ENCODE measurements around the gene FES.

Gene FES

GRCh38 chr15:90851940-90852339 lies 32.4 kb upstream of the FES start:
- no peak overlapping the region for H3K4me3 ChIP-seq (ENCODE audit: low read depth, low read length)
- no peak for TF ChIP-seq CTCF (IDR thresholded peaks at IDR 0.05; ENCODE audit: low read depth, low read length)

- TF ChIP-seq CTCF (IDR thresholded peaks at IDR 0.05; ENCODE audit: low read depth, low read length), result no peak
- H3K4me3 ChIP-seq (ENCODE audit: low read depth, low read length), result no peak overlapping the region
These were observed 29.2 kb upstream of the FES start for GRCh38 chr15:90855139-90855538.

- no peak overlapping the region for H3K4me3 ChIP-seq (ENCODE audit: low read depth, low read length)
- no peak for TF ChIP-seq CTCF (IDR thresholded peaks at IDR 0.05; ENCODE audit: low read depth, low read length)
These were observed 27.0 kb upstream of the FES start for GRCh38 chr15:90857337-90857736.

DNA sequence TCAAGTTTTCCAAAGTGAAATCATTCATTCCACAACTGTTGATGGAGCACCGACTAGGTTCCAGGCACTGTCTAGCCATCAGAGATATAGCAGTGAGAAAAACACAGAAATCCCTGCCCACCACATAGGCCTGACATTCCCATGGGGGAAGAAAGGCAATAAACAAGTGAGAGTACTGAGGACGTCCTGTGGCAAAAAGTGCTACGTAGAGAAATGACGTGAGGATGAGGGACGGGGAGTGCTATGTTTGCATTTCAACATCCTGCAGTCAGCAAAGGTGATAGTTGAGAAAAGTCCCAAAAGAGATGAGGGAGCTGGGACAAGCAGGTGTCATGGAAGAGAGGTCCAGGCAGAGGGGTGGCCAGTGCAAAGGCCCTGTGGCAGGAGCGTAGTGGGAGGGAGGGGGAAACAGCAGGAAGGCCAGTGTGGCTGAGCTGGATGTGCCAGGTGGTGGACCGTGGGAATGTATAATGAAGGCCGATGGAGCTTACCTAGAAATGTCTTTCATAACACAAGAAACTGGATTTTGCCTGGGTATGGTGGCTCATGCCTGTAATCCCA lies 26.3 kb upstream of the FES start:
- H3K4me3 ChIP-seq (ENCODE audit: low read depth, low read length), result no peak overlapping the region
- TF ChIP-seq CTCF (IDR thresholded peaks at IDR 0.05; ENCODE audit: low read depth, low read length), result no peak

- no peak for TF ChIP-seq CTCF (IDR thresholded peaks at IDR 0.05; ENCODE audit: low read depth, low read length)
- no peak overlapping the region for H3K4me3 ChIP-seq (ENCODE audit: low read depth, low read length)
These were observed 24.8 kb upstream of the FES start for GRCh38 chr15:90859234-90860131.

DNA sequence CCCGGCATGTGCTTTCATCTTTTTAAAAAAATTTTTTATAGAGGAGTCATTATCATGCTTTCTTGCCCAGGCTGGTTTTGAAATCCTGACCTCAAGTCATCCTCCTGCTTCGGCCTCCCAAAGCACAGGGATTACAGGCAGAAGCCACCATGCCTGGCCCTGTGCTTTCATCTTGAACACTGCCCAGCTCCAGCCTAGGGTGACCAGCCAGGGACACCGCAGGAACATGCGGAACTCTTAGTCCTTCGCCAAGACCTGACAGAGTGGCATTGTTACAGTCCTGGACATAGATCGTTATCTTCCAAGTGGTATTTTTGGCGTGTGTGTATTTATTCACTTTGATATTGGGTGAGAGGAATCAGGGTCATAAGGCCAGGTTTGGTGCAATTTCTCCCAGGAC lies 23.9 kb upstream of the FES start:
- H3K4me3 ChIP-seq (ENCODE audit: low read depth, low read length), result no peak overlapping the region
- TF ChIP-seq CTCF (IDR thresholded peaks at IDR 0.05; ENCODE audit: low read depth, low read length), result no peak

GRCh38 chr15:90860942-90861675 lies 23.2 kb upstream of the FES start:
- H3K4me3 ChIP-seq (ENCODE audit: low read depth, low read length), result no peak overlapping the region
- TF ChIP-seq CTCF (IDR thresholded peaks at IDR 0.05; ENCODE audit: low read depth, low read length), result no peak
